Astrocyte (in vitro differentiated cells and primary cell): Measurements from ENCODE around the gene BANP.

Experiments
- CTCF ChIP-seq: IDR thresholded peaks from 2 replicates; pipeline ENCODE4 v1.5.1; 2011; ENCODE audit warnings: low read depth, mild to moderate bottlenecking, inconsistent platforms, low read length, moderate library complexity; ENCODE audit not compliant: insufficient read depth
- EZH2 ChIP-seq: IDR thresholded peaks from 2 replicates; pipeline ENCODE4 v1.6.1; 2012; ENCODE audit warnings: mild to moderate bottlenecking, low read length, inconsistent platforms; ENCODE audit not compliant: insufficient read depth

DNA sequence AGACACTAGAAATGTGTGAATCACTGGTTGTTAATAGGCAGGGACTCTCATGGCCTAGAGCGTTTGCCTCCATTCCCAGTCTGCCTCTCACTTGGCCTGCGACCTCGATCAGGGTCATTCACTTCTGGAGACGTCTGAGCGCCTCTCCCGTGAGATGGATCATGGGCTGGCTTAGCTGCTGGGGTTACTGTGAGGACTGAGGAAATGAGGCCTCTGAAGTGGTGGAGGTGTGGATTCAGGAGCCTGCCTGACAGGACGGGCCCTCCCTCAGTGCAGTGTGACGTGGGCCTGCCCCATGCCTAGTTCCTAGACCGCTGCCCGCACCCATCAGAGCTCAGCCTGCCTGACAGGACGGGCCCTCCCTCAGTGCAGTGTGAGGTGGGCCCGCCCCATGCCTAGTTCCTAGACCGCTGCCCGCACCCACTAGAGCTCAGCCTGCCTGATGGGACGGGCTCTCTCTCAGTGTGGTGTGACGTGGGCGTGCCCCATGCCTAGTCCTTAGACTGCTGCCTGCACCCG lies 61.9 kb downstream of the BANP start:
- no peak for TF ChIP-seq CTCF
- TF ChIP-seq EZH2: no peak
